Sciatic nerve (tissue), 2 donors: ENCODE data around the gene RNF38. TPM values are rescaled to one million over a fixed set of nuclear protein-coding genes. Genes with fewer than 3 reads are reported as not detected.
"Not testable (repeated sequence)": the region's sequence is repeated elsewhere in the genome, so short reads cannot be mapped to it uniquely, and the experiment has no call there.

Experiments
- ATAC-seq: fragments of 200-7000 bp; cut with Tn5 transposase; one replicate; pipeline ENCODE4 v1.9.1; 2020; ENCODE audit warnings: mild to moderate bottlenecking, moderate library complexity
- DNase-seq: peaks from one replicate; pipeline ENCODE4 v3.0.0-alpha.2; 2020; ENCODE audit warnings: low spot score
- intact Hi-C: fragments of 100-400 bp; cut with DNase I; formaldehyde crosslinking; loops from one replicate; pipeline ENCODE4 v1.14.2; 2022
- total RNA-seq: library from RNA; stranded (reverse); fragmentation: NEBNext Ultra II Directional; extraction: Animal tissue kit (Norgen Biotek cat#: 25700); gene quantifications from one replicate; pipeline ENCODE4 v1.2.1, GENCODE V29; 2021
- donor health status: DM: no; HTN: no; CAD: no.
- donor health status: DM: no; HTN: no; CAD: no.

The RNF38 gene
- 59.5 TPM for total RNA-seq

GRCh38 chr9:36399980-36400331, at the start of gene RNF38:
Gene RNF38 (minus strand): TSS chr9:36400269. CDS start chr9:36400108, 161 bp downstream.
- DNase-seq (no peak), ATAC-seq (no peak)
- intact Hi-C loops: loop anchor here (5.0 kb wide), 1 partner anchor 162 kb away; no protein-coding TSS in a partner anchor

- intact Hi-C loops, DNase-seq, ATAC-seq: not testable (repeated sequence)
These were observed 48.5 kb upstream of the RNF38 start for GRCh38 chr9:36448555-36448954.

- DNase-seq (no peak), ATAC-seq (no peak)
- intact Hi-C loops: no loop called here
These were observed 47.9 kb upstream of the RNF38 start for GRCh38 chr9:36448017-36448416.

- intact Hi-C loops, DNase-seq, ATAC-seq: not testable (repeated sequence)
These were observed 46.6 kb upstream of the RNF38 start for GRCh38 chr9:36446678-36447077.

GRCh38 chr9:36445800-36446361, 45.8 kb upstream of the RNF38 start:
- DNase-seq: no peak
- ATAC-seq: no peak
- intact Hi-C loops: no loop called here

- ATAC-seq (no peak), DNase-seq (no peak)
- intact Hi-C loops: no loop called here
These were observed 44.1 kb upstream of the RNF38 start for GRCh38 chr9:36444203-36444602.

- intact Hi-C loops: no loop called here
- no peak for ATAC-seq
- DNase-seq: no peak
These were observed 43.5 kb upstream of the RNF38 start for GRCh38 chr9:36443581-36443980.

- DNase-seq (no peak), ATAC-seq (no peak)
- intact Hi-C loops: no loop called here
These were observed 42.6 kb upstream of the RNF38 start for GRCh38 chr9:36442710-36443109.

GRCh38 chr9:36441966-36442365, 41.9 kb upstream of the RNF38 start:
- DNase-seq (no peak), ATAC-seq (no peak)
- intact Hi-C loops: no loop called here

- intact Hi-C loops: no loop called here
- DNase-seq (no peak), ATAC-seq (no peak)
These were observed 38.6 kb upstream of the RNF38 start for GRCh38 chr9:36438536-36439236.

- ATAC-seq: no peak
- intact Hi-C loops: no loop called here
- DNase-seq: no peak
These were observed 37.7 kb upstream of the RNF38 start for GRCh38 chr9:36437790-36438189.

- ATAC-seq: no peak
- intact Hi-C loops: no loop called here
- DNase-seq: no peak
These were observed 36.8 kb upstream of the RNF38 start for GRCh38 chr9:36436909-36437308.

- intact Hi-C loops: no loop called here
- DNase-seq (no peak), ATAC-seq (no peak)
These were observed 33.3 kb upstream of the RNF38 start for GRCh38 chr9:36433386-36433785.

GRCh38 chr9:36431078-36431477, 31.0 kb upstream of the RNF38 start:
- ATAC-seq: no peak
- no peak for DNase-seq
- intact Hi-C loops: no loop called here

GRCh38 chr9:36426945-36427344, 26.9 kb upstream of the RNF38 start:
- ATAC-seq: no peak
- intact Hi-C loops: no loop called here
- DNase-seq: no peak

GRCh38 chr9:36426348-36426747, 26.3 kb upstream of the RNF38 start:
- intact Hi-C loops: no loop called here

GRCh38 chr9:36424289-36425055, 24.4 kb upstream of the RNF38 start:
- DNase-seq: no peak
- no peak for ATAC-seq
- intact Hi-C loops: no loop called here

More at GRCh38 chr9:36426348-36426747, 26.3 kb upstream of the RNF38 start:
- no peak for ATAC-seq
- DNase-seq: no peak

GRCh38 chr9:36423206-36423605, 23.1 kb upstream of the RNF38 start:
- intact Hi-C loops: no loop called here
- ATAC-seq (no peak), DNase-seq (no peak)

GRCh38 chr9:36416890-36417289, 16.8 kb upstream of the RNF38 start:
- intact Hi-C loops: no loop called here
- ATAC-seq (no peak), DNase-seq (no peak)

- intact Hi-C loops: no loop called here
- DNase-seq (no peak), ATAC-seq (no peak)
These were observed 15.9 kb upstream of the RNF38 start for GRCh38 chr9:36415822-36416525.
